HCT116 (cell line): ENCODE data around the gene CNTFR. TPM values are rescaled to one million over a fixed set of nuclear protein-coding genes. Genes with fewer than 3 reads are reported as not detected.

ENCODE experiments used
- ATAC-seq: fragments of 200-7000 bp; cut with Tn5 transposase; 2 replicates; pipeline ENCODE4 v1.9.1; 2020; ENCODE audit warnings: mild to moderate bottlenecking, moderate library complexity
- BruUV-seq: library from RNA; stranded (reverse); fragments of 400-500 nt; replicated peaks from 2 replicates; lab custom pipeline; 2021; lab: Mats Ljungman, UMichigan
- CTCF ChIA-PET: fragments of 300-600 bp; sonication (Branson Sonifier 250); formaldehyde crosslinking; loops from one replicate; lab custom pipeline; 2021; ENCODE audit warnings: antibody characterized with exemption; lab: Charles Lee
- POLR2A ChIA-PET: fragments of 300-600, 350-600 bp; sonication (Branson Sonifier 250); formaldehyde crosslinking; loops from one replicate; lab custom pipeline; 2021; ENCODE audit warnings: antibody characterized with exemption; lab: Charles Lee
- RAD21 ChIA-PET, 2 experiments: fragments of 300-600 bp; sonication (Branson Sonifier 250); formaldehyde crosslinking; loops; one replicate each; lab custom pipeline; 2023; ENCODE audit warnings: low total read pairs in 2 of 2; ENCODE audit not compliant: uncharacterized antibody in 2 of 2, unreplicated experiment in 2 of 2, low non-redundant PET in 1 of 2; lab: Charles Lee
- DNase-seq: peaks from one replicate; pipeline ENCODE4 v3.0.0-alpha.2; 2010; ENCODE audit warnings: low read depth, low spot score
- H2AFZ ChIP-seq: fragments of 200-600 bp; shearing (Covaris generic), sonication (generic); 2 replicates; pipeline ENCODE4 v1.6.1; 2017; ENCODE audit warnings: low read depth, mixed run types, mixed read lengths, antibody characterized with exemption, low read length; ENCODE audit not compliant: poor library complexity, severe bottlenecking
- H3K27ac ChIP-seq: 2 replicates; pipeline ENCODE4 v1.5.1; 2012; ENCODE audit warnings: low read depth, low read length
- H3K27me3 ChIP-seq: fragments of 200-600 bp; sonication (generic); 2 replicates; pipeline ENCODE4 v1.6.1; 2016; ENCODE audit warnings: mixed run types, low read length, mixed read lengths; ENCODE audit not compliant: insufficient read depth
- H3K36me3 ChIP-seq, 2 experiments: fragments of 200-500 bp in 1 of 2; fragments of 200-600 bp in 1 of 2; sonication (Bioruptor generic) in 1 of 2; sonication (generic) in 1 of 2; 2 replicates each; pipeline versions ENCODE4 v1.5.1 to v1.6.1; 2014 to 2016; ENCODE audit warnings: low read length in 2 of 2, inconsistent platforms in 1 of 2, mixed read lengths in 1 of 2, mixed run types in 1 of 2; ENCODE audit not compliant: insufficient read depth in 2 of 2, control insufficient read depth in 1 of 2
- H3K4me1 ChIP-seq, 2 experiments: fragments of 200-600 bp in 1 of 2; sonication (generic) in 1 of 2; 2 replicates each; pipeline versions ENCODE4 v1.5.1 to v1.6.1; 2012 to 2017; ENCODE audit warnings: low read length in 2 of 2, inconsistent platforms in 1 of 2, mild to moderate bottlenecking in 1 of 2, mixed read lengths in 1 of 2, mixed run types in 1 of 2, moderate library complexity in 1 of 2; ENCODE audit not compliant: insufficient read depth in 2 of 2, control insufficient read depth in 1 of 2
- H3K4me2 ChIP-seq: fragments of 200-600 bp; sonication (generic); 2 replicates; pipeline ENCODE4 v1.6.1; 2017; ENCODE audit warnings: mixed run types, low read length, mixed read lengths
- H3K4me3 ChIP-seq, 2 experiments: fragments of 200-600 bp in 1 of 2; sonication (generic) in 1 of 2; replicated peaks in 1 of 2; 2 replicates each; pipeline ENCODE4 v1.5.1; 2011 to 2016; ENCODE audit warnings: low read length in 2 of 2, control low read depth in 1 of 2, low read depth in 1 of 2, mild to moderate bottlenecking in 1 of 2, mixed read lengths in 1 of 2, mixed run types in 1 of 2
- H3K79me2 ChIP-seq: fragments of 200-600 bp; sonication (generic); 2 replicates; pipeline ENCODE4 v1.6.1; 2017; ENCODE audit warnings: mild to moderate bottlenecking, mixed run types, low read length, moderate library complexity, mixed read lengths; ENCODE audit not compliant: insufficient read depth
- H3K9ac ChIP-seq: fragments of 200-600 bp; sonication (generic); 2 replicates; pipeline ENCODE4 v1.6.1; 2016; ENCODE audit warnings: low read length, mixed read lengths
- H3K9me2 ChIP-seq: fragments of 200-600 bp; sonication (generic), shearing (Covaris generic); 2 replicates; pipeline ENCODE4 v1.6.1; 2017; ENCODE audit warnings: mixed run types, mild to moderate bottlenecking, moderate library complexity; ENCODE audit not compliant: insufficient read depth
- H3K9me3 ChIP-seq, 2 experiments: fragments of 200-500 bp in 1 of 2; fragments of 200-600 bp in 1 of 2; sonication (Bioruptor generic) in 1 of 2; sonication (generic) in 1 of 2; 2 replicates each; pipeline ENCODE4 v1.6.1; 2014 to 2017; ENCODE audit warnings: low read length in 2 of 2, mixed read lengths in 2 of 2, inconsistent platforms in 1 of 2, low read depth in 1 of 2, mild to moderate bottlenecking in 1 of 2, mixed run types in 1 of 2, moderate library complexity in 1 of 2; ENCODE audit not compliant: control insufficient read depth in 1 of 2, insufficient read depth in 1 of 2
- H4K20me1 ChIP-seq: fragments of 200-600 bp; sonication (generic), shearing (Covaris generic); 2 replicates; pipeline ENCODE4 v1.6.1; 2017; ENCODE audit warnings: mixed run types, mild to moderate bottlenecking, moderate library complexity; ENCODE audit not compliant: insufficient read depth
- CBX3 ChIP-seq: IDR thresholded peaks from 2 replicates; pipeline ENCODE4 v1.6.1; 2012; ENCODE audit warnings: low read depth
- CEBPB ChIP-seq: IDR thresholded peaks from 2 replicates; pipeline ENCODE4 v1.6.1; 2012; ENCODE audit warnings: low read depth
- EGR1 ChIP-seq: IDR thresholded peaks from 2 replicates; pipeline ENCODE4 v1.6.1; 2012; ENCODE audit warnings: low read depth
- ELF1 ChIP-seq: IDR thresholded peaks from 2 replicates; pipeline ENCODE4 v1.6.1; 2012; ENCODE audit warnings: low read depth, borderline replicate concordance
- EZH2 ChIP-seq: fragments of 200-600 bp; sonication (generic); IDR thresholded peaks from 2 replicates; pipeline ENCODE4 v1.6.1; 2017; ENCODE audit warnings: antibody characterized with exemption, mixed run types
- EZH2phosphoT487 ChIP-seq: fragments of 200-600 bp; IDR thresholded peaks from 2 replicates; pipeline ENCODE4 v1.6.1; 2018; ENCODE audit warnings: antibody characterized with exemption, borderline replicate concordance
- JUND ChIP-seq: IDR thresholded peaks from 2 replicates; pipeline ENCODE4 v1.6.1; 2012
- POLR2A ChIP-seq: IDR thresholded peaks from 2 replicates; pipeline ENCODE4 v1.7.0; 2011; ENCODE audit warnings: borderline replicate concordance; ENCODE audit not compliant: insufficient read depth, insufficient read length; ENCODE audit errors: extremely low read depth
- RAD21 ChIP-seq: IDR thresholded peaks from 2 replicates; pipeline ENCODE4 v1.6.1; 2012; ENCODE audit warnings: low read depth, mild to moderate bottlenecking
- YY1 ChIP-seq: IDR thresholded peaks from 2 replicates; pipeline ENCODE4 v1.6.1; 2011; ENCODE audit warnings: low read length, low read depth, moderate library complexity, mild to moderate bottlenecking; ENCODE audit not compliant: insufficient replicate concordance; ENCODE audit errors: extremely low read depth
- ZNF274 ChIP-seq: fragments of 200-500 bp; sonication (Bioruptor generic); IDR thresholded peaks from 2 replicates; pipeline ENCODE4 v1.6.1; 2014; ENCODE audit warnings: mild to moderate bottlenecking, low read depth, low read length, inconsistent platforms
- intact Hi-C: fragments of 100-400 bp; cut with micrococcal nuclease; formaldehyde crosslinking; loops from 2 replicates; pipeline ENCODE4 v1.10.0; 2022
- total RNA-seq: library from RNA; stranded (reverse); gene quantifications from one replicate; pipeline ENCODE4 v1.2.1, GENCODE V29; 2021; ENCODE audit not compliant: unreplicated experiment
- TF ChIP-seq, protein P1 (sequence below): IDR thresholded peaks from 2 replicates; pipeline ENCODE4 v1.6.1; 2012
- TF ChIP-seq, protein P2 (sequence below): IDR thresholded peaks from 2 replicates; pipeline ENCODE4 v1.6.1; 2012; ENCODE audit warnings: low read depth
- TF ChIP-seq, protein P3 (sequence below): IDR thresholded peaks from 2 replicates; pipeline ENCODE4 v1.6.1; 2011; ENCODE audit warnings: mild to moderate bottlenecking, low read length, moderate library complexity; ENCODE audit not compliant: insufficient replicate concordance; ENCODE audit errors: extremely low read depth
- TF ChIP-seq, protein P4 (sequence below), 3 experiments: fragments of 200-600 bp in 1 of 3; sonication (generic) in 1 of 3; IDR thresholded peaks in 2 of 3; conservative IDR thresholded peaks in 1 of 3; 2 replicates each; pipeline ENCODE4 v1.5.1; 2012 to 2017; ENCODE audit warnings: low read depth in 2 of 3, low read length in 2 of 3, antibody characterized with exemption in 1 of 3, borderline replicate concordance in 1 of 3, control low read depth in 1 of 3, mild to moderate bottlenecking in 1 of 3, mixed read lengths in 1 of 3, mixed run types in 1 of 3, moderate library complexity in 1 of 3; ENCODE audit not compliant: insufficient read depth in 1 of 3

CNTFR gene
- total RNA-seq, 1 experiment from 2014 or later, result not detected

DNA sequence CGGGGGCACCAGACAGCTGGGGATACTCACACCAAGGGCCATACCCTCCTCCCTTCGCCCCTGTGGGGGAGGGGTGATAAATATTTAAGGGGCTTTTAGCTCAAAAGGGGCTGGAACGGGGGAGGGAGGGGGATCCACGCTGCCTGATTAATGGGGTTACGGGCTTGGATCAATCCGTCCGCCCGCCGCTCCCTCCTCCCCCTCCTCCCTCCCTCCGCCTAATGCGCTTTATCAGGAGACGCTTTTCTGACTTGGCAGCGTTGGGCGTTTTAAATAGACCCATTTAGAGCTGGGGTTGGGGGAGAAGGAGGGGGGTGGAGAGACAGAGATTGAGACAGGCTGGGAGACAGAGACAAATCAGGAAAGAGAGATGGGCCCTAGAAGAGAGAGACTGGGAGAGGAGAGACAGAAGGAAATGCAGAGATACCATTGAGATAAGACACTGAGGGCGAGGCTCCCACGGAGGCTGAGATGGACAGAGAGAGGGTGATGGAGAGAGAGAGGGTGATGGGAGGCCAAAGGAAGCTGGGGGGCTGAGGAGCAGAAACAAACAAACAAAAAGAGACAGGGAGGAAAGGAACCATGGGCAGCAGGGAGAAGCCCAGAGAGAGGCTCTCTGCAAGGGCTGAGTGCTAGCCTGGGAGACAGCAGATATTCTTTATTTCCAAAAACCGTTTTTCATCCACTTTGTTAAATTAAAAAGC is 10.3 kb downstream of the CNTFR start (continued):
- TF ChIP-seq ELF1 (no peak), RAD21 (no peak), POLR2A (no peak), EGR1 (no peak), CBX3 (no peak)
- TF ChIP-seq, protein P1, sequence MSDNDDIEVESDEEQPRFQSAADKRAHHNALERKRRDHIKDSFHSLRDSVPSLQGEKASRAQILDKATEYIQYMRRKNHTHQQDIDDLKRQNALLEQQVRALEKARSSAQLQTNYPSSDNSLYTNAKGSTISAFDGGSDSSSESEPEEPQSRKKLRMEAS, result no peak
- TF ChIP-seq, protein P2, sequence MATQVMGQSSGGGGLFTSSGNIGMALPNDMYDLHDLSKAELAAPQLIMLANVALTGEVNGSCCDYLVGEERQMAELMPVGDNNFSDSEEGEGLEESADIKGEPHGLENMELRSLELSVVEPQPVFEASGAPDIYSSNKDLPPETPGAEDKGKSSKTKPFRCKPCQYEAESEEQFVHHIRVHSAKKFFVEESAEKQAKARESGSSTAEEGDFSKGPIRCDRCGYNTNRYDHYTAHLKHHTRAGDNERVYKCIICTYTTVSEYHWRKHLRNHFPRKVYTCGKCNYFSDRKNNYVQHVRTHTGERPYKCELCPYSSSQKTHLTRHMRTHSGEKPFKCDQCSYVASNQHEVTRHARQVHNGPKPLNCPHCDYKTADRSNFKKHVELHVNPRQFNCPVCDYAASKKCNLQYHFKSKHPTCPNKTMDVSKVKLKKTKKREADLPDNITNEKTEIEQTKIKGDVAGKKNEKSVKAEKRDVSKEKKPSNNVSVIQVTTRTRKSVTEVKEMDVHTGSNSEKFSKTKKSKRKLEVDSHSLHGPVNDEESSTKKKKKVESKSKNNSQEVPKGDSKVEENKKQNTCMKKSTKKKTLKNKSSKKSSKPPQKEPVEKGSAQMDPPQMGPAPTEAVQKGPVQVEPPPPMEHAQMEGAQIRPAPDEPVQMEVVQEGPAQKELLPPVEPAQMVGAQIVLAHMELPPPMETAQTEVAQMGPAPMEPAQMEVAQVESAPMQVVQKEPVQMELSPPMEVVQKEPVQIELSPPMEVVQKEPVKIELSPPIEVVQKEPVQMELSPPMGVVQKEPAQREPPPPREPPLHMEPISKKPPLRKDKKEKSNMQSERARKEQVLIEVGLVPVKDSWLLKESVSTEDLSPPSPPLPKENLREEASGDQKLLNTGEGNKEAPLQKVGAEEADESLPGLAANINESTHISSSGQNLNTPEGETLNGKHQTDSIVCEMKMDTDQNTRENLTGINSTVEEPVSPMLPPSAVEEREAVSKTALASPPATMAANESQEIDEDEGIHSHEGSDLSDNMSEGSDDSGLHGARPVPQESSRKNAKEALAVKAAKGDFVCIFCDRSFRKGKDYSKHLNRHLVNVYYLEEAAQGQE, result no peak

- Histone ChIP-seq H4K20me1 (no peaks in the 10 kb centered on the region), H3K9me2 (no peaks in the 10 kb centered on the region), H3K36me3 (no peaks in the 10 kb centered on the region), H3K27me3 (no peaks in the 10 kb centered on the region), H3K4me2 (no peak overlapping the region), H3K27ac (no peak overlapping the region), H3K9ac (no peak overlapping the region), H3K79me2 (no peaks in the 10 kb centered on the region), H2AFZ (no peak overlapping the region), H3K4me1 (no peaks in the 10 kb centered on the region), H3K9me3 (no peaks in the 10 kb centered on the region), H3K4me3 (no peak overlapping the region)
- intact Hi-C loops, result no loop called here
- ChIA-PET CTCF (no interaction called here), RAD21 (no interaction called here), POLR2A (no interaction called here)
- no TSS peak for BruUV-seq
- ATAC-seq (no peak), DNase-seq (no peak)
- TF ChIP-seq EZH2, result no peak
- no peak for TF ChIP-seq CEBPB
- TF ChIP-seq YY1, result no peak
- TF ChIP-seq JUND, result no peak
- no peak for TF ChIP-seq RAD21
- TF ChIP-seq ELF1, result no peak
- no peak for TF ChIP-seq EZH2phosphoT487
- no peak for TF ChIP-seq ZNF274
- TF ChIP-seq, protein P3, sequence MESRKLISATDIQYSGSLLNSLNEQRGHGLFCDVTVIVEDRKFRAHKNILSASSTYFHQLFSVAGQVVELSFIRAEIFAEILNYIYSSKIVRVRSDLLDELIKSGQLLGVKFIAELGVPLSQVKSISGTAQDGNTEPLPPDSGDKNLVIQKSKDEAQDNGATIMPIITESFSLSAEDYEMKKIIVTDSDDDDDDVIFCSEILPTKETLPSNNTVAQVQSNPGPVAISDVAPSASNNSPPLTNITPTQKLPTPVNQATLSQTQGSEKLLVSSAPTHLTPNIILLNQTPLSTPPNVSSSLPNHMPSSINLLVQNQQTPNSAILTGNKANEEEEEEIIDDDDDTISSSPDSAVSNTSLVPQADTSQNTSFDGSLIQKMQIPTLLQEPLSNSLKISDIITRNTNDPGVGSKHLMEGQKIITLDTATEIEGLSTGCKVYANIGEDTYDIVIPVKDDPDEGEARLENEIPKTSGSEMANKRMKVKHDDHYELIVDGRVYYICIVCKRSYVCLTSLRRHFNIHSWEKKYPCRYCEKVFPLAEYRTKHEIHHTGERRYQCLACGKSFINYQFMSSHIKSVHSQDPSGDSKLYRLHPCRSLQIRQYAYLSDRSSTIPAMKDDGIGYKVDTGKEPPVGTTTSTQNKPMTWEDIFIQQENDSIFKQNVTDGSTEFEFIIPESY, result no peak
- TF ChIP-seq, protein P4, sequence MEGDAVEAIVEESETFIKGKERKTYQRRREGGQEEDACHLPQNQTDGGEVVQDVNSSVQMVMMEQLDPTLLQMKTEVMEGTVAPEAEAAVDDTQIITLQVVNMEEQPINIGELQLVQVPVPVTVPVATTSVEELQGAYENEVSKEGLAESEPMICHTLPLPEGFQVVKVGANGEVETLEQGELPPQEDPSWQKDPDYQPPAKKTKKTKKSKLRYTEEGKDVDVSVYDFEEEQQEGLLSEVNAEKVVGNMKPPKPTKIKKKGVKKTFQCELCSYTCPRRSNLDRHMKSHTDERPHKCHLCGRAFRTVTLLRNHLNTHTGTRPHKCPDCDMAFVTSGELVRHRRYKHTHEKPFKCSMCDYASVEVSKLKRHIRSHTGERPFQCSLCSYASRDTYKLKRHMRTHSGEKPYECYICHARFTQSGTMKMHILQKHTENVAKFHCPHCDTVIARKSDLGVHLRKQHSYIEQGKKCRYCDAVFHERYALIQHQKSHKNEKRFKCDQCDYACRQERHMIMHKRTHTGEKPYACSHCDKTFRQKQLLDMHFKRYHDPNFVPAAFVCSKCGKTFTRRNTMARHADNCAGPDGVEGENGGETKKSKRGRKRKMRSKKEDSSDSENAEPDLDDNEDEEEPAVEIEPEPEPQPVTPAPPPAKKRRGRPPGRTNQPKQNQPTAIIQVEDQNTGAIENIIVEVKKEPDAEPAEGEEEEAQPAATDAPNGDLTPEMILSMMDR (IDR thresholded peaks at IDR 0.05 in 2 of 3, conservative IDR thresholded peaks at IDR 0.05 in 1 of 3; ENCODE audit: borderline replicate concordance in 1 of 3, insufficient read depth in 1 of 3, low read depth in 2 of 3, low read length in 2 of 3), result no peak
Measured at GRCh38 chr9:34578241-34579103, 11.1 kb downstream of the CNTFR start.
